CD4-positive, alpha-beta T cell (primary cell): ENCODE data around the gene ISCA1. TPM values are rescaled to one million over a fixed set of nuclear protein-coding genes. Genes with fewer than 3 reads are reported as not detected.

Source experiments
- ATAC-seq: fragments of 200-7000 bp; cut with Tn5 transposase; one replicate; pipeline ENCODE4 v1.10.0; 2022; ENCODE audit warnings: mild to moderate bottlenecking; ENCODE audit not compliant: poor library complexity
- CTCF ChIA-PET: fragments of 350-600 bp; sonication (Branson Sonifier 250); formaldehyde crosslinking; loops from one replicate; lab custom pipeline; 2021; ENCODE audit warnings: antibody characterized with exemption, inconsistent platforms; lab: Charles Lee
- POLR2A ChIA-PET: fragments of 350-600 bp; sonication (Branson Sonifier 250); formaldehyde crosslinking; loops from one replicate; lab custom pipeline; 2021; ENCODE audit warnings: antibody characterized with exemption, inconsistent platforms; lab: Charles Lee
- DNase-seq, 14 experiments: peaks; one replicate each; pipeline ENCODE4 v3.0.0-alpha.2; 2013 to 2020; ENCODE audit warnings: mixed read lengths in 2 of 14
- H3K27ac ChIP-seq, 2 donors: one replicate each; pipeline versions ENCODE4 v1.5.1 to v1.7.0; 2013; ENCODE audit warnings: low read length in 2 of 2, low read depth in 1 of 2, mild to moderate bottlenecking in 1 of 2
- H3K27me3 ChIP-seq, 2 experiments: 1 replicate in 1 of 2; 2 replicates in 1 of 2; pipeline versions ENCODE4 v1.6.1 to v1.7.0; 2013; ENCODE audit warnings: low read length in 2 of 2, control low read depth in 1 of 2, mild to moderate bottlenecking in 1 of 2, moderate library complexity in 1 of 2; ENCODE audit not compliant: insufficient read depth in 2 of 2, control insufficient read depth in 1 of 2
- H3K36me3 ChIP-seq: one replicate; pipeline ENCODE4 v1.6.1; 2013; ENCODE audit warnings: low read length, control low read depth; ENCODE audit not compliant: insufficient read depth
- H3K4me1 ChIP-seq: one replicate; pipeline ENCODE4 v1.6.1; 2013; ENCODE audit warnings: low read length, control low read depth; ENCODE audit not compliant: insufficient read depth
- H3K4me3 ChIP-seq: one replicate; pipeline ENCODE4 v1.5.1; 2013; ENCODE audit warnings: mild to moderate bottlenecking, low read length, moderate library complexity
- H3K9me3 ChIP-seq, 2 experiments: 1 replicate in 1 of 2; 2 replicates in 1 of 2; pipeline versions ENCODE4 v1.6.1 to v1.7.0; 2013; ENCODE audit warnings: low read length in 2 of 2, mild to moderate bottlenecking in 2 of 2, control low read depth in 1 of 2, moderate library complexity in 1 of 2; ENCODE audit not compliant: control insufficient read depth in 1 of 2, insufficient read depth in 1 of 2
- H3K27ac Mint-ChIP-seq: one replicate; pipeline ENCODE4 v1.8.0; 2020; ENCODE audit warnings: mixed read lengths
- H3K27me3 Mint-ChIP-seq: one replicate; pipeline ENCODE4 v1.8.0; 2021; ENCODE audit warnings: mixed read lengths
- H3K36me3 Mint-ChIP-seq: one replicate; pipeline ENCODE4 v1.8.0; 2021; ENCODE audit warnings: low read depth, mixed read lengths
- H3K4me1 Mint-ChIP-seq: one replicate; pipeline ENCODE4 v1.8.0; 2021; ENCODE audit warnings: low read depth, mixed read lengths
- H3K4me3 Mint-ChIP-seq: one replicate; pipeline ENCODE4 v1.8.0; 2020; ENCODE audit warnings: mild to moderate bottlenecking, mixed read lengths
- H3K9me3 Mint-ChIP-seq: one replicate; pipeline ENCODE4 v1.8.0; 2020; ENCODE audit warnings: mixed read lengths
- intact Hi-C, 2 experiments: fragments of 100-400 bp; cut with DNase I in 1 of 2; cut with micrococcal nuclease in 1 of 2; formaldehyde crosslinking; loops; one replicate each; pipeline versions ENCODE4 v1.15.1 to v1.9.0; 2023 to 2025; cut with DNase I, micrococcal nuclease
- total RNA-seq, 174 experiments: library from RNA in 2 of 174; stranded (reverse) in 2 of 174; gene quantifications; one replicate each; pipeline ENCODE4 v1.2.3 and lab custom pipeline; 2021 to 2026
- TF ChIP-seq, protein P1 (sequence below): fragments of 200-600 bp; IDR thresholded peaks from one replicate; pipeline ENCODE4 v1.8.0; 2022; ENCODE audit warnings: antibody characterized with exemption, mild to moderate bottlenecking

The ISCA1 gene
- total RNA-seq, 2 experiments from 2014 or later = 85.3 to 91.6 TPM

- Mint-ChIP-seq H3K27ac (peak overlapping the region; percentile 63), H3K4me3 (no peak overlapping the region), H3K36me3 (peaks cover 92% of the 10 kb centered on the region), H3K9me3 (no peaks in the 10 kb centered on the region), H3K4me1 (peaks cover 31% of the 10 kb centered on the region), H3K27me3 (no peaks in the 10 kb centered on the region)
- TF ChIP-seq, protein P1, sequence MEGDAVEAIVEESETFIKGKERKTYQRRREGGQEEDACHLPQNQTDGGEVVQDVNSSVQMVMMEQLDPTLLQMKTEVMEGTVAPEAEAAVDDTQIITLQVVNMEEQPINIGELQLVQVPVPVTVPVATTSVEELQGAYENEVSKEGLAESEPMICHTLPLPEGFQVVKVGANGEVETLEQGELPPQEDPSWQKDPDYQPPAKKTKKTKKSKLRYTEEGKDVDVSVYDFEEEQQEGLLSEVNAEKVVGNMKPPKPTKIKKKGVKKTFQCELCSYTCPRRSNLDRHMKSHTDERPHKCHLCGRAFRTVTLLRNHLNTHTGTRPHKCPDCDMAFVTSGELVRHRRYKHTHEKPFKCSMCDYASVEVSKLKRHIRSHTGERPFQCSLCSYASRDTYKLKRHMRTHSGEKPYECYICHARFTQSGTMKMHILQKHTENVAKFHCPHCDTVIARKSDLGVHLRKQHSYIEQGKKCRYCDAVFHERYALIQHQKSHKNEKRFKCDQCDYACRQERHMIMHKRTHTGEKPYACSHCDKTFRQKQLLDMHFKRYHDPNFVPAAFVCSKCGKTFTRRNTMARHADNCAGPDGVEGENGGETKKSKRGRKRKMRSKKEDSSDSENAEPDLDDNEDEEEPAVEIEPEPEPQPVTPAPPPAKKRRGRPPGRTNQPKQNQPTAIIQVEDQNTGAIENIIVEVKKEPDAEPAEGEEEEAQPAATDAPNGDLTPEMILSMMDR = no peak
- POLR2A ChIA-PET = interaction anchor here (1.1 to 2.0 kb wide), 3 partner anchors 22 to 49 kb away, joined by 3 to 7 read pairs (median 5); partner anchors contain the start of gene ISCA1
- DNase-seq (no peak), ATAC-seq (no peak)
- no peaks in the 10 kb centered on the region for H3K9me3 ChIP-seq
- H3K27me3 ChIP-seq = no peaks in the 10 kb centered on the region
- intact Hi-C loops = no loop called here
- peaks cover 89% of the 10 kb centered on the region for H3K36me3 ChIP-seq
- H3K4me3 ChIP-seq = no peak overlapping the region
- CTCF ChIA-PET = no interaction called here
- H3K4me1 ChIP-seq = peaks cover 9% of the 10 kb centered on the region
- no peak overlapping the region for H3K27ac ChIP-seq
These were observed 21.9 kb upstream of the ISCA1 start for GRCh38 chr9:86304236-86304730.

- CTCF ChIA-PET = no interaction called here
- Mint-ChIP-seq H3K27me3 (no peaks in the 10 kb centered on the region), H3K9me3 (no peaks in the 10 kb centered on the region), H3K4me3 (no peak overlapping the region), H3K4me1 (peaks cover 31% of the 10 kb centered on the region), H3K27ac (peak overlapping the region; percentile 63), H3K36me3 (peaks cover 94% of the 10 kb centered on the region)
- Histone ChIP-seq H3K36me3 (peaks cover 88% of the 10 kb centered on the region), H3K27ac (no peak overlapping the region), H3K9me3 (no peaks in the 10 kb centered on the region), H3K27me3 (no peaks in the 10 kb centered on the region), H3K4me1 (peaks cover 9% of the 10 kb centered on the region), H3K4me3 (no peak overlapping the region)
- ATAC-seq (peak; percentile 97), DNase-seq (peak in 11 of 14 experiments; percentile 10 to 66 (median 34))
- intact Hi-C loops = loop anchor here in 1 of 2 experiments (2.0 kb wide), 1 partner anchor 21 kb away; the partner anchor contains the start of gene ISCA1
- TF ChIP-seq, protein P1 = no peak
- POLR2A ChIA-PET = interaction anchor here (1.1 to 2.0 kb wide), 2 partner anchors 21 to 34 kb away, joined by 5 to 7 read pairs; partner anchors contain the start of gene ISCA1
These were observed 21.1 kb upstream of the ISCA1 start for GRCh38 chr9:86303316-86303975.

DNA sequence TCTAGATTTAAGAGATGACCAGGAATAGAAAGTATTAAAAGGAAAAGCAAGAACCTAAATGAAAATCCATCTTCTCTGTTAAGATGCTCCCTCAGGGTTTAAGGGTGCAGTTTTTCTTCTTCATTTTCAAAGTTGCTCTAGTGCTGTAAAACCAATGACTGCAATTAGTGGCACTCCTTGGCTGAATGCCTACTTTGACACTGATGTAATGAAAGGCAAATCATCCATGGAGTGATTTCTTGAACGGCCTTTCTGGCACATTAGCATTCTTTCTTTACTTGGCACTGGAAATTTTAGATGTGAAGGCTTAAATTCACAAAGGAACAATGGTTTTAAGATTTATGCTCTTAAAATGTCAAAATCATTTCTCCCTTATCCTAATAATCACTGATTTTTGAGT lies 19.3 kb upstream of the ISCA1 start:
- Histone ChIP-seq H3K4me1 (peaks cover 9% of the 10 kb centered on the region), H3K9me3 (no peaks in the 10 kb centered on the region), H3K36me3 (peaks cover 87% of the 10 kb centered on the region), H3K4me3 (no peak overlapping the region), H3K27me3 (no peaks in the 10 kb centered on the region), H3K27ac (no peak overlapping the region)
- no peak for ATAC-seq
- Mint-ChIP-seq H3K27me3 (no peaks in the 10 kb centered on the region), H3K4me1 (peaks cover 39% of the 10 kb centered on the region), H3K27ac (peak overlapping the region; percentile 7), H3K36me3 (peaks cover 94% of the 10 kb centered on the region), H3K4me3 (no peak overlapping the region), H3K9me3 (no peaks in the 10 kb centered on the region)
- TF ChIP-seq, protein P1 = no peak
- POLR2A ChIA-PET = interaction anchor here (1.0 kb wide), 1 partner anchor 19 kb away, joined by 3 read pairs; the partner anchor contains the start of gene ISCA1
- CTCF ChIA-PET = no interaction called here
- no peak for DNase-seq
- intact Hi-C loops = loop anchor here (2.0 kb wide), 2 partner anchors 17 to 19 kb away; partner anchors contain the start of gene ISCA1 (in 1 of the 2)
